SJCRH30 (cell line): ENCODE data around the gene MARS1. TPM values are rescaled to one million over a fixed set of nuclear protein-coding genes. Genes with fewer than 3 reads are reported as not detected.
A peak's percentile ranks its signal among the peaks of the same experiment; 100 is the strongest.
"Not testable (repeated sequence)": the region's sequence is repeated elsewhere in the genome, so short reads cannot be mapped to it uniquely, and the experiment has no call there.

Source experiments
- DNase-seq, 2 experiments: peaks; one replicate each; pipeline ENCODE4 v3.0.0-alpha.2; 2015 to 2020
- H3K27ac ChIP-seq: fragments of 250-450 bp; sonication (Bioruptor Pico); 2 replicates; pipeline ENCODE4 v1.5.1; 2020; ENCODE audit warnings: mild to moderate bottlenecking, moderate library complexity
- H3K27me3 ChIP-seq: fragments of 250-450 bp; sonication (Bioruptor Pico); 2 replicates; pipeline ENCODE4 v1.5.1; 2020; ENCODE audit warnings: mild to moderate bottlenecking, moderate library complexity
- H3K36me3 ChIP-seq: fragments of 250-450 bp; sonication (Bioruptor Pico); 2 replicates; pipeline ENCODE4 v1.5.1; 2020; ENCODE audit warnings: mild to moderate bottlenecking, moderate library complexity
- H3K4me1 ChIP-seq: fragments of 250-450 bp; sonication (Bioruptor Pico); 2 replicates; pipeline ENCODE4 v1.5.1; 2020; ENCODE audit warnings: mild to moderate bottlenecking, moderate library complexity
- H3K4me3 ChIP-seq: fragments of 250-450 bp; sonication (Bioruptor Pico); 2 replicates; pipeline ENCODE4 v1.5.1; 2020; ENCODE audit warnings: mild to moderate bottlenecking, moderate library complexity
- H3K9me3 ChIP-seq: fragments of 250-450 bp; sonication (Bioruptor Pico); replicated peaks from 2 replicates; pipeline ENCODE4 v1.5.1; 2020; ENCODE audit warnings: mild to moderate bottlenecking, moderate library complexity
- total RNA-seq: library from RNA; depleted of rRNA; stranded (reverse); fragments of >200 nt; shearing (Covaris generic); gene quantifications from 2 replicates; pipeline ENCODE4 v1.2.3, GENCODE V29; 2014

MARS1 gene
- total RNA-seq, 1 experiment from 2014 or later = 839 TPM

DNA sequence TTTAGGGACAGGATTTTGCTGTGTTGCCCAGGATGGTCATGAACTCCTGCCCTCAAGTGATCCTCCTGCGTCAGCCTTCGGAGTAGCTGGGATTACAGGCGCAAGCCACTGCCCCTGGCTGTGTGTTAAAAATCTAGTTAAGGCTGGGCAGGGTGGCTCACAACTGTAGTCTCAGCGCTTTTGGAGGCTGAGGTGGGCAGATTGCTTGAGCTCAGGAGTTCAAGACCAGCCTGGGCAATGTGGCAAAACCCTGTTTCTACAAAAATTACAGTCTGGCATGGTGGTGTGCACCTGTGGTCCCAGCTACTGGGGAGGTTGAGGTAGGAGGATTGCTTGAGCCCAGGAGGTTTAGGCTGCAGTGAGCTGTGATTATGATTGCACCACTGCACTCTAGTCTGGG is 23.3 kb downstream of the MARS1 start:
- H3K9me3 ChIP-seq = peaks cover 4% of the 10 kb centered on the region
- H3K4me1 ChIP-seq = no peaks in the 10 kb centered on the region
- no peak overlapping the region for H3K4me3 ChIP-seq
- no peak overlapping the region for H3K27ac ChIP-seq
- peaks cover 82% of the 10 kb centered on the region for H3K36me3 ChIP-seq
- H3K27me3 ChIP-seq = no peaks in the 10 kb centered on the region
- DNase-seq = no peak

DNA sequence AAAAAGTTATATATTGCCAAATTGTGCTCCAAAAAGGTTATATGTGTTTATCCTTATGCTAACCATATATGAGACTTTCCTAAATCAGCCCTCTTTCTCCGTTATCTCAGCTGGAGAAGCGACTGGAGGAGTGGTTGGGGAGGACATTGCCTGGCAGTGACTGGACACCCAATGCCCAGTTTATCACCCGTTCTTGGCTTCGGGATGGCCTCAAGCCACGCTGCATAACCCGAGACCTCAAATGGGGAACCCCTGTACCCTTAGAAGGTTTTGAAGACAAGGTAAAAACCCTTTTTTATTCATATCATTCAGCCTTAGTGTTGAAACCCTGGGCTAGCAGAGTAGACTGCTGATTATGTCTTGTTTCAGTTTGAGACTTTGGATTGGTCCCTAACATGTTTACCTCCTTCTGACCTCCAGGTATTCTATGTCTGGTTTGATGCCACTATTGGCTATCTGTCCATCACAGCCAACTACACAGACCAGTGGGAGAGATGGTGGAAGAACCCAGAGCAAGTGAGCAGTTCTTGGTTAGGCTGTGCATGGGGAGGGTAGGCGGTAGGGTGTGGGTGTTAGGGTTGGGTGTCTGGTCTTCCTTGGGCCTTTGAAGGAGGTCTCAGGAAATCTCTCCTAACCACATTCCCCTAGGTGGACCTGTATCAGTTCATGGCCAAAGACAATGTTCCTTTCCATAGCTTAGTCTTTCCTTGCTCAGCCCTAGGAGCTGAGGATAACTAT is 23.9 kb downstream of the MARS1 start:
- Histone ChIP-seq H3K27ac (no peak overlapping the region), H3K4me1 (no peaks in the 10 kb centered on the region), H3K36me3 (peaks cover 82% of the 10 kb centered on the region), H3K9me3 (no peaks in the 10 kb centered on the region), H3K4me3 (no peak overlapping the region), H3K27me3 (no peaks in the 10 kb centered on the region)
- no peak for DNase-seq

DNA sequence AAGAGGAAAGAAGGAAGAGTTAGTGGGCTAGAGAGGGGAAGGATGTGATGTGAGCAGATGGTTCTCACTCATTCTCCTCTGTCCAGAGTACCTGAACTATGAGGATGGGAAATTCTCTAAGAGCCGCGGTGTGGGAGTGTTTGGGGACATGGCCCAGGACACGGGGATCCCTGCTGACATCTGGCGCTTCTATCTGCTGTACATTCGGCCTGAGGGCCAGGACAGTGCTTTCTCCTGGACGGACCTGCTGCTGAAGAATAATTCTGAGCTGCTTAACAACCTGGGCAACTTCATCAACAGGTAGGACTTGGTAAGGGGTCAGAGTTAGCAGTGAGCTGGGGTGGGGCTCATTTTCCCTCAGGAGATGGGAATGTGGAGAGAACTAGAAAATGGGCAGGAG is 24.8 kb downstream of the MARS1 start:
- no peaks in the 10 kb centered on the region for H3K27me3 ChIP-seq
- no peak for DNase-seq
- no peak overlapping the region for H3K27ac ChIP-seq
- no peak overlapping the region for H3K4me3 ChIP-seq
- peaks cover 91% of the 10 kb centered on the region for H3K36me3 ChIP-seq
- no peaks in the 10 kb centered on the region for H3K4me1 ChIP-seq
- no peaks in the 10 kb centered on the region for H3K9me3 ChIP-seq

DNA sequence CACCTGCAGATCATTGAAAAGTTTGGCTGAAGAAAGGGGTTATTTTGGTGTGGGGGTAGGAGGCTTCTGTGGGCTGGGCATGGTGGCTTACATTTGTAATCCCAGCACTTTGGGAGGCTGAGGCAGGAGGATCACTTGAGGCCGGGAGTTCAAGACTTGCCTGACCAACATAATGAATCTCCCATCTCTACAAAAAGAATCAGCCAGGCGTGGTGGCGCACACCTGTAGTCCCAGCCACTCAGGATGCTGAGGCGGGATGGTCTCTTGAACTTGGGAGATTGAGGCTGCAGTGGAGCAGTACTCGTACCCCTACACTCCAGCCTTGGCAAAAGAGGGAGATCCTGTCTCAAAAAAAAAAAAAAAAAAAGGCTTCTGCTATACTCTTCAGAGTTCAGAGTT is 25.4 kb downstream of the MARS1 start:
- H3K27me3 ChIP-seq = no peaks in the 10 kb centered on the region
- H3K27ac ChIP-seq = no peak overlapping the region
- peaks cover 96% of the 10 kb centered on the region for H3K36me3 ChIP-seq
- DNase-seq = no peak
- no peak overlapping the region for H3K4me3 ChIP-seq
- no peaks in the 10 kb centered on the region for H3K9me3 ChIP-seq
- peaks cover 2% of the 10 kb centered on the region; the same call in 1 of the 2 replicates for H3K4me1 ChIP-seq

DNA sequence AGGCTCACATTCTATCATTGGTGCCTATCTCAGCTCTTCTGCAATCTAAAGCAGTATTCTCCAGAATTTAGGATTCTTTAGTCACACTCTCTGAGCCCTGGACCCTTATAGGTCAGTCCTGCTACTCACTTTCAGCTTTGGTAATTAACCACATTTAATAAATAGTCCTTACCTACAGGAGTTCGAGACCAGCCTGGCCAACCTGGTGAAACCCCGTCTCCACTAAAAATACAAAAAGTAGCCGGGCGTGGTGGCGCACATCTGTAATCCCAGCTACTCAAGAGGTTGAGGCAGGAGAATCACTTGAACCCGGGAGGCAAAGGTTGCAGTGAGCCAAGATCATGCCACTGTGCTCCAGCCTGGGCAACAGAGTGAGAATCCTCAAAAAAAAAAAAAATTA is 25.8 kb downstream of the MARS1 start:
- not testable (repeated sequence) for H3K27me3 ChIP-seq, H3K4me3 ChIP-seq, DNase-seq, H3K27ac ChIP-seq, H3K9me3 ChIP-seq, H3K4me1 ChIP-seq
- H3K36me3 ChIP-seq = peaks cover 98% of the 10 kb centered on the region

DNA sequence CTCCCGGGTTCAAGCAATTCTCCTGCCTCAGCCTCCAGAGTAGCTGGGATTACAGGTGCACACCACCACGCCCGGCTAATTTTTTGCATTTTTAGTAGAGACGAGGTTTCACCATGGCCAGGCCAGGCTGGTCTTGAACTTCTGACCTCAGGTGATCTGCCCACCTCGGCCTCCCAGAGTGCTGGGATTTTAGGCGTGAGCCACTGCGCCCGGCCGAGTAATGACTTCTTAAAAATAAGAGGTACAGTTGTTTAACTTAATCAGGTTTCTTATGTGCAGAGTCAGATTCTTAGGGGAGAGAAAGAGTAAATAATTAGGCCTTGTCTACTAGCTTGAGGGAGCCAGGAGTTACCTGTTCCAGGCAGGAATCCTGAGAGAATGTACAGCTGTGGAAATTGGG is 26.4 kb downstream of the MARS1 start:
- peaks cover 10% of the 10 kb centered on the region; the same call in 1 of the 2 replicates for H3K4me1 ChIP-seq
- not testable (repeated sequence) for DNase-seq, H3K4me3 ChIP-seq, H3K9me3 ChIP-seq, H3K27me3 ChIP-seq, H3K27ac ChIP-seq
- peaks cover 98% of the 10 kb centered on the region for H3K36me3 ChIP-seq

DNA sequence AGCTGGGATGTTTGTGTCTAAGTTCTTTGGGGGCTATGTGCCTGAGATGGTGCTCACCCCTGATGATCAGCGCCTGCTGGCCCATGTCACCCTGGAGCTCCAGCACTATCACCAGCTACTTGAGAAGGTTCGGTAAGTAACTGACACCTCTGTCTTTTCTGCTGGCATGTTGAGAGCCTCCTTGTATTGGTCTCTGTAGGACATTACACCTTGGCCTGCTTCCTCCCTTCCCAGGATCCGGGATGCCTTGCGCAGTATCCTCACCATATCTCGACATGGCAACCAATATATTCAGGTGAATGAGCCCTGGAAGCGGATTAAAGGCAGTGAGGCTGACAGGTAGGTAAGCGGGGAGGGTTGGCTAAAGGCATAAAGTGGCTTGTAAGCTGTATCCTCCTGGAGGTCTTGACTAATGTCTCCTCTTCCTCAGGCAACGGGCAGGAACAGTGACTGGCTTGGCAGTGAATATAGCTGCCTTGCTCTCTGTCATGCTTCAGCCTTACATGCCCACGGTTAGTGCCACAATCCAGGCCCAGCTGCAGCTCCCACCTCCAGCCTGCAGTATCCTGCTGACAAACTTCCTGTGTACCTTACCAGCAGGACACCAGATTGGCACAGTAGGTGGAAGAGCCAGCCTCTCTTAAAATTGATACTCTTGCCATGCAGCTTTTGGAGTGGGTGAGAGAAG is 27.0 kb downstream of the MARS1 start:
- no peak for DNase-seq
- Histone ChIP-seq H3K27ac (no peak overlapping the region), H3K9me3 (no peaks in the 10 kb centered on the region), H3K36me3 (peaks cover 94% of the 10 kb centered on the region), H3K4me1 (peaks cover 12% of the 10 kb centered on the region; the same call in 1 of the 2 replicates), H3K4me3 (no peak overlapping the region), H3K27me3 (no peaks in the 10 kb centered on the region)

DNA sequence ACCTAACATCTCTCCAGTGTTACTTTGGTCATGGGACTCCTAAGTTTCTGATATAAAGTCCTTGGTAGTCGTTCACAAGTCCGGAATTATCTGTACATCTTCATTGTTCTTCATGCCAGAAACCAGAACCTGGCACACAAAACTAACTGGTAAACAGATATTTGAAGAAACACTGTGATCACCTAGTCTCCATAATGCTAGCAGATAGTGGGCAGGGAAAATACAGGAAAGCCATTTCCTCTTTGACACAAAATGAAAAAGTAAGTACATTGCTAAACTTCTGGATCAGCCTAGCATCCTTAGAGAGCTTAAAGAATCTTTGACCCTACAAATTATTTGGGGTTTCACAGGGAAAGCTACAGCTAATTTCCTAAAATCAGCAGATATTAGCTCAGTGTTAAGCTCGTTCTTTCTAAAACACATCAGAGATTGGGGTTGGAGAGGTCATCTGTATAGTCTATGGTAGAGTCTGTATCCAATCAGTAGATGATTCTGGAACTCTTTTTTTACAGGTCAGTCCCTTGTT is 27.6 kb downstream of the MARS1 start:
- Histone ChIP-seq H3K9me3 (no peaks in the 10 kb centered on the region), H3K4me1 (peaks cover 12% of the 10 kb centered on the region; the same call in 1 of the 2 replicates), H3K36me3 (peaks cover 89% of the 10 kb centered on the region), H3K4me3 (no peak overlapping the region), H3K27ac (no peak overlapping the region), H3K27me3 (no peaks in the 10 kb centered on the region)
- no peak for DNase-seq

DNA sequence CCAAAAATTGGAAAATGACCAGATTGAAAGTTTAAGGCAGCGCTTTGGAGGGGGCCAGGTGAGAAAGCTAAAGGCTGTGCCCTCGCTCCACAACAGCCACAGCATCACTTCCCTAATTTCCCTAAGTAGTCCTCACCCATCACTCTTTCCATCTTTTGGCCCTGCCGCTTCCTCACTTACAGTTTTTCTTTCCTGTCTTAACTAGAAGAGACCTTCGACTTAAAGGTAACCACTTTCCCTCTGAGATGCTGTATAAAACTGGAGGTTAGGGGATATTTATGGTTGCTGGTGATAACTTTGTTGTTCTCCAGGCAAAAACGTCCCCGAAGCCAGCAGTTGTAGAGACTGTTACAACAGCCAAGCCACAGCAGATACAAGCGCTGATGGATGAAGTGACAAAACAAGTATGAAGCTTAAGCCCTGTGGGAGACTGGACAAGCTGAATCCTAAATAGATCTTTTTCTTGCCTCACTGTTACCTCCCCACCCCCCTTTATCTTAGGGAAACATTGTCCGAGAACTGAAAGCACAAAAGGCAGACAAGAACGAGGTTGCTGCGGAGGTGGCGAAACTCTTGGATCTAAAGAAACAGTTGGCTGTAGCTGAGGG is 28.2 kb downstream of the MARS1 start:
- DNase-seq = no peak
- H3K9me3 ChIP-seq = no peaks in the 10 kb centered on the region
- H3K27ac ChIP-seq = no peak overlapping the region
- no peak overlapping the region for H3K4me3 ChIP-seq
- H3K27me3 ChIP-seq = no peaks in the 10 kb centered on the region
- H3K36me3 ChIP-seq = peaks cover 84% of the 10 kb centered on the region
- H3K4me1 ChIP-seq = peaks cover 14% of the 10 kb centered on the region

DNA sequence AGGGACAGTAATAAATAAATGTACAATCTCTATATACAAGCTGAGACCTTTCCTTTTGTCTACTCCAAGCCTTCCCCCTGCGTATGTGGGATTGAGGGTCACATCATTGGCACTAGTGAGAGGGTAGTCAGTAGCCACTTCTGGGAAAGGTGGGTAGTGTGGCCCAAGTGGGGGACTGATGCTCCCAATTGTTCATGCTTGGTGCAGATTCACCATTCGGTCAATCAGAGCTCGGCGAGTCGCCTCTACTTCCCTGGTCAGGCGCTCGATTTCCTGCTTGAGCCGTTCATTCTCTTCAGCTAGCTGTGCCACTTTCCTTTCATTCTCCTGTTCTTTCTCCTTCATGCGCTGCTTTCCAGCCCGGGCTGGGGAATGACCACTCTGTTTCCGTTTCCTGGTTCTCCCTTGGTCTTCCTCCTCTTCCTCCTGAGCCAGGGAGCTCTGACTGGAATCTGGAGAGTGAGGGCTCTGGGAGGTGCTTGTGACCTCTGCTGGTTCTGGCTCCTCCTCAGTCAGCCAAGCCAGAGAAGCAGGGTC is 28.8 kb downstream of the MARS1 start:
- Histone ChIP-seq H3K36me3 (peaks cover 77% of the 10 kb centered on the region), H3K27ac (no peak overlapping the region), H3K4me3 (no peak overlapping the region), H3K4me1 (peaks cover 20% of the 10 kb centered on the region), H3K9me3 (no peaks in the 10 kb centered on the region), H3K27me3 (no peaks in the 10 kb centered on the region)
- DNase-seq = no peak

DNA sequence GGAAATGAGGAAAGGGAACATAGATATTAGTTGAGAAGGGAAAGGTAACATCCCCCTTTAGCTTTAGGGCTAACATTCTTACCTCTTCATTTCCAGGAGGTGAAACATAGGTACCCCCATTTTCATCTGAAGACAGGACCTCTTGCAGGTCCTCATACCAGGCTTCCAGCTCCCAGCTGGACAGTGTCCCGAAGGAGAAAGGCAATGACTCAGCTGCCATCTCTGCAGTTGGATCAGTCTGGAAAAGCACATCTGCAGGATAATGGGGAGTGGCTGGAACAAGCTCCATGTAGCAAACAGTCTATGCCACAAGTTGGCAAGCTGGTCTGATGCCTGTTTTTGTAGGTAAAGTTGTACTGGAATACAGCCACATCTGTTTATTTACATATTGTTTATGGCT is 29.3 kb downstream of the MARS1 start:
- Histone ChIP-seq H3K4me1 (peaks cover 25% of the 10 kb centered on the region), H3K27ac (no peak overlapping the region), H3K9me3 (no peaks in the 10 kb centered on the region), H3K4me3 (no peak overlapping the region), H3K36me3 (peaks cover 72% of the 10 kb centered on the region), H3K27me3 (no peaks in the 10 kb centered on the region)
- peak in 1 of 2 experiments; percentile 58 for DNase-seq

DNA sequence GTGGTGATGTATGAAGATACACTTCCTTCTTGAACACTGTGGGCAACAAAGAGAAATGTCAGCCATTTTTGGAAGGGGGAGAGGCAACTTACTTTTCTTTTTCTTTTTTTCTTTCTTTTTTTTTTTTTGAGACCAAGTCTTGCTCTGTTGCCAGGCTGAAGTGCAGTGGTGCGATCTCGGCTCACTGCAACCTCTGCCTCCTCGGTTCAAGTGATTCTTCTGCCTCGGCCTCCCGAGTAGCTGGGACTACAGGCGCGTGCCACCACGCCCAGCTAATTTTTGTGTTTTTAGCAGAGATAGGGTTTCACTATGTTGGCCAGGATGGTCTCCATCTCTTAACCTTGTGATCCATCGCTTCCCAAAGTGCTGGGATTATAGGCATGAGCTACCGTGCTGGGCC is 29.9 kb downstream of the MARS1 start:
- H3K9me3 ChIP-seq, H3K27ac ChIP-seq, H3K4me3 ChIP-seq, DNase-seq, H3K27me3 ChIP-seq: not testable (repeated sequence)
- H3K36me3 ChIP-seq = peaks cover 67% of the 10 kb centered on the region
- H3K4me1 ChIP-seq = peaks cover 25% of the 10 kb centered on the region

DNA sequence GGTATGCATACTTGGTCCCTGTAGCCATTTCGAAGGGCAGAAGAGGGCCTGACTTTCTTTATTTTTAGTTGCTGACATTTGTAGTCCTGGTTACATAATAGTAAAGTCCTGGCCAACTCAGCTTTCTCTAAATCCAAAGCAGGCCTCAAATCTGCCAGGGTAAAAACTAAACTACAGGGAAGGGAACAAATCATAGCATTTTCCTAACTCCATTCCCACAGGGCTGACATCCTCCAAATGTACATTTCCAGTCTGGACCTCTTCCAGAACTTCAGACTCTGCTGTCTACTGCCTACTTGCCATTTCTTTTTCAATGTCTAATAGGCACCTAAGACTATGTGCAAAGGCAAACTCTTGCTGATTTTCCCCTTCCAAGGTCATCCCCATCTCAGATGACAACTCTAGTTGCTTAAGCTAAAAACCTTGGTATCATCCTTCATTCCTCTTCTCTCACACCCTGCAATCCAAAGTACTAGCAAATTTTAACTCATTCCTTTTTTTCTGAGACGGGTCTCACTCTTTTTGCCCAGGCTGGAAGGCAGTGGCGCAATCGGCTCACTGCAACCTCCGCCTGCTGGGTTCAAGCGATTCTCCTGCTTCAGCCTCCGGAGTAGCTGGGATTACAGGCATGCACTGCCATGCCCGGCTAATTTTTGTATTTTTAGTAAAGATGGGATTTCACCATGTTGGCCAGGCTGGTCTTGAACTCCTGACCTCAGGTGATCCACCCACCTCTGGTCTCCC is 30.5 kb downstream of the MARS1 start:
- H3K27me3 ChIP-seq = no peaks in the 10 kb centered on the region
- H3K4me1 ChIP-seq = peaks cover 26% of the 10 kb centered on the region
- peaks cover 60% of the 10 kb centered on the region for H3K36me3 ChIP-seq
- no peak overlapping the region for H3K27ac ChIP-seq
- H3K4me3 ChIP-seq = no peak overlapping the region
- no peak for DNase-seq
- no peaks in the 10 kb centered on the region for H3K9me3 ChIP-seq
